ENCODE data around the gene AMPD2.
"Not testable (repeated sequence)": the region's sequence is repeated elsewhere in the genome, so short reads cannot be mapped to it uniquely, and the experiment has no call there.

The AMPD2 gene

DNA sequence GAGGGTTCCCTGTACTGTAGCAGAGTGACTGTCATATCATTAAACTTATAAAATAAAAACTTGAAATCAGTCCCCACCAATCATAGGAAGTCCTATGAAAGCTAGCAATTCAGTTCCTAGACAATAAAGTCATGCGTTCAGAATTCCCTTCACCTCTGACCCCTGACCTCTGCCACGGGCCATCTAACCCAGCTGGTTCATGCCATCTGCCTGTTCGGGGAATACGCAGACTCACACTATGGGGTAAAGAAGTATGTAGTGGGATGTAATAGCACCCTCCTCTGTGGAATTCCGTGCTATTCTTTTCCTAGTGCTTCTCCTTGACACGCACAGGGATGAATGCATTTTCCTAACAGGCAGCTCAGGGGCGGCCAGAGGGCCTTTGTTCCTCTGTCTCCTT, 38.3 kb downstream of the AMPD2 start:
- no peaks in the 10 kb centered on the region for H3K27me3 ChIP-seq (replicated peaks; ENCODE audit: control insufficient read depth, insufficient read depth, low read length)
- peaks cover 6% of the 10 kb centered on the region for H3K36me3 ChIP-seq (ENCODE audit: control insufficient read depth, insufficient read depth, low read length, severe bottlenecking)
- H3K4me1 ChIP-seq (ENCODE audit: control insufficient read depth, insufficient read depth, low read length): peaks cover 13% of the 10 kb centered on the region
- no peaks in the 10 kb centered on the region for H3K9me3 ChIP-seq (ENCODE audit: control insufficient read depth, low read length)
- no peak for DNase-seq (ENCODE audit: low read depth)
- no peak overlapping the region for H3K4me3 ChIP-seq (ENCODE audit: low read length)
- H3K9ac ChIP-seq (ENCODE audit: low read length): no peak overlapping the region

- no peak for DNase-seq (ENCODE audit: low read depth)
- no peaks in the 10 kb centered on the region for H3K9me3 ChIP-seq (ENCODE audit: control insufficient read depth, low read length)
Observed at GRCh38 chr1:109658533-109659042, 39.0 kb downstream of the AMPD2 start.

GRCh38 chr1:109659145-109659544, 39.5 kb downstream of the AMPD2 start:
- Histone ChIP-seq H3K9me3 (ENCODE audit: control insufficient read depth, low read length) (no peaks in the 10 kb centered on the region), H3K4me3 (ENCODE audit: low read length) (no peak overlapping the region), H3K27me3 (replicated peaks; ENCODE audit: control insufficient read depth, insufficient read depth, low read length) (no peaks in the 10 kb centered on the region), H3K36me3 (ENCODE audit: control insufficient read depth, insufficient read depth, low read length, severe bottlenecking) (peaks cover 6% of the 10 kb centered on the region), H3K9ac (ENCODE audit: low read length) (no peak overlapping the region), H3K4me1 (ENCODE audit: control insufficient read depth, insufficient read depth, low read length) (peaks cover 13% of the 10 kb centered on the region)
- DNase-seq (ENCODE audit: low read depth): no peak

More at GRCh38 chr1:109658533-109659042, 39.0 kb downstream of the AMPD2 start:
- Histone ChIP-seq H3K27me3 (replicated peaks; ENCODE audit: control insufficient read depth, insufficient read depth, low read length) (no peaks in the 10 kb centered on the region), H3K36me3 (ENCODE audit: control insufficient read depth, insufficient read depth, low read length, severe bottlenecking) (peaks cover 6% of the 10 kb centered on the region), H3K4me3 (ENCODE audit: low read length) (no peak overlapping the region), H3K4me1 (ENCODE audit: control insufficient read depth, insufficient read depth, low read length) (peaks cover 13% of the 10 kb centered on the region), H3K9ac (ENCODE audit: low read length) (no peak overlapping the region)

DNA sequence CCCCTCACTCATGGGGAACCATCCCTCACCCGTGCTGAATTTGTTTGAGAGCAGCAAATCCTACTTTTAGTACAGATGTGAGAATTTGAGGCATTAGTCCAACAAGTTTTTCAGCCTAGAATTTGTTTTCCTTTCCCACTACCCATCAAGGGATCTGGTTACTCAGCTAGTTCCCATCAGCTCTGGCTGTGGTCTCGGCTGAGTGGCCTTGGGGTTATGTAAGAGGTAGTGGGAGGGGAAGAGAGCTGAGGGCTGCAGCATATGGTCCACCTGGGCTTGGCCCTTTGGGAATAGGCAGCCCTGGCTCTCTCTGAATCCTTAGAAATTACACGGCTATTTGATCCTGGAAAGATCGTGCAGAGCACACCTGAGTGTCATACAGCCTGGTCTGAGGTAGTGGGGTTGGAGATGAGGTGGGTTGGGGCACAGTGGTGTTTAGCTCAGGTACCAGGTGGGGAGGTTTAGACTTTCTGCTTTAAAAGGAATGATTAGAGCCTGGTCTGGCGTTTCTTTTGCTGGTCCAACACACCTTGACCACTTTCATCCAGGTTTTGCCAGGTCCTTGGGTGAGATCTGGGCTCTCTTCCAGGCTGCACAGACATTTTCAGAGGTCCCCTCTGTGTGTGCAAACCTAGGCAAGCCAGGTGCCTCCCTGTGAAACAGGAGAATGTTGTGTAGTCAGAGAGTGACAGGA, 40.5 kb downstream of the AMPD2 start:
- Histone ChIP-seq H3K9ac (ENCODE audit: low read length) (no peak overlapping the region), H3K4me1 (ENCODE audit: control insufficient read depth, insufficient read depth, low read length) (peaks cover 10% of the 10 kb centered on the region), H3K4me3 (ENCODE audit: low read length) (no peak overlapping the region), H3K9me3 (ENCODE audit: control insufficient read depth, low read length) (no peaks in the 10 kb centered on the region), H3K36me3 (ENCODE audit: control insufficient read depth, insufficient read depth, low read length, severe bottlenecking) (peaks cover 6% of the 10 kb centered on the region), H3K27me3 (replicated peaks; ENCODE audit: control insufficient read depth, insufficient read depth, low read length) (no peaks in the 10 kb centered on the region)
- no peak for DNase-seq (ENCODE audit: low read depth)

- not testable (repeated sequence) for H3K9ac ChIP-seq (ENCODE audit: low read length); H3K27me3 ChIP-seq (replicated peaks; ENCODE audit: control insufficient read depth, insufficient read depth, low read length); DNase-seq (ENCODE audit: low read depth); H3K4me1 ChIP-seq (ENCODE audit: control insufficient read depth, insufficient read depth, low read length); H3K4me3 ChIP-seq (ENCODE audit: low read length); H3K36me3 ChIP-seq (ENCODE audit: control insufficient read depth, insufficient read depth, low read length, severe bottlenecking); H3K9me3 ChIP-seq (ENCODE audit: control insufficient read depth, low read length)
Observed at GRCh38 chr1:109660691-109661026, 41.0 kb downstream of the AMPD2 start.

DNA sequence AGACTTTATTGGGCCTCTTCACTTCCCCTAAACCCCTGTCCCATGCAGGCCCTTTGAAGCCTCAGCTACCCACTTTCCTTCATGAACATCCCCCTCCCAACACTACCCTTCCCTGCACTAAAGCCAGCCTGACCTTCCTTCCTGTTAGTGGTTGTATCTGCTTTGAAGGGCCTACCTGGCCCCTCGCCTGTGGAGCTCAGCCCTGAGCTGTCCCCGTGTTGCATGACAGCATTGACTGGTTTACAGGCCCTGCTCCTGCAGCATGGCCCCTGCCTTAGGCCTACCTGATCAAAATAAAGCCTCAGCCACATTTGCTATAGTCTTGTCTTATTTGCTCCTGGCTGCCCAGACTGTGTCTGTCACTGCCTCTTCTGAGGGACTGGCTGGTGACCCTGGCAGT, 41.8 kb downstream of the AMPD2 start:
- peaks cover 4% of the 10 kb centered on the region for H3K4me1 ChIP-seq (ENCODE audit: control insufficient read depth, insufficient read depth, low read length)
- peaks cover 6% of the 10 kb centered on the region for H3K36me3 ChIP-seq (ENCODE audit: control insufficient read depth, insufficient read depth, low read length, severe bottlenecking)
- DNase-seq (ENCODE audit: low read depth): no peak

DNA sequence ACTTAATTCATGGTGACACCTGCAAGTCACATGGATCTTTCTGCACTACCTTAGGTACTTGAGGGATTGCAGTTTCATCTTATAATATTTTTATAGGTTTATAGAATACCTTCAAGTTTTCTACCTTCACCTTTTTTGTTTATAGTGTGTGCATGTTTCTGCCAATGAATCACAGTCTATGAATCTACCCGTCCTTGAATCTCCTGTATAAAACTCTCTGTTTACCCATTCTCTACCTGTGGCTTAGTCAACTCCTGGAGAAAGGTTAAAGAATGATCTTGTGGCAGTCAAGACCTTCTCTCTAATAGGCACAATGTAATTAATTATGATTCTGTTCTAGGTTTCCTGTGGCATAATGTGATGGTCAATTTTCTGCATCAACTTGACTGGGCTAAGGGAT, 45.0 kb downstream of the AMPD2 start:
- Histone ChIP-seq H3K36me3 (ENCODE audit: control insufficient read depth, insufficient read depth, low read length, severe bottlenecking) (peaks cover 6% of the 10 kb centered on the region), H3K9ac (ENCODE audit: low read length) (no peak overlapping the region), H3K4me3 (ENCODE audit: low read length) (no peak overlapping the region), H3K4me1 (ENCODE audit: control insufficient read depth, insufficient read depth, low read length) (peaks cover 9% of the 10 kb centered on the region), H3K9me3 (ENCODE audit: control insufficient read depth, low read length) (no peaks in the 10 kb centered on the region), H3K27me3 (replicated peaks; ENCODE audit: control insufficient read depth, insufficient read depth, low read length) (no peaks in the 10 kb centered on the region)
- DNase-seq (ENCODE audit: low read depth): no peak

More for the DNA sequence above, 41.8 kb downstream of the AMPD2 start:
- Histone ChIP-seq H3K9me3 (ENCODE audit: control insufficient read depth, low read length) (no peaks in the 10 kb centered on the region), H3K4me3 (ENCODE audit: low read length) (no peak overlapping the region), H3K9ac (ENCODE audit: low read length) (no peak overlapping the region), H3K27me3 (replicated peaks; ENCODE audit: control insufficient read depth, insufficient read depth, low read length) (no peaks in the 10 kb centered on the region)

DNA sequence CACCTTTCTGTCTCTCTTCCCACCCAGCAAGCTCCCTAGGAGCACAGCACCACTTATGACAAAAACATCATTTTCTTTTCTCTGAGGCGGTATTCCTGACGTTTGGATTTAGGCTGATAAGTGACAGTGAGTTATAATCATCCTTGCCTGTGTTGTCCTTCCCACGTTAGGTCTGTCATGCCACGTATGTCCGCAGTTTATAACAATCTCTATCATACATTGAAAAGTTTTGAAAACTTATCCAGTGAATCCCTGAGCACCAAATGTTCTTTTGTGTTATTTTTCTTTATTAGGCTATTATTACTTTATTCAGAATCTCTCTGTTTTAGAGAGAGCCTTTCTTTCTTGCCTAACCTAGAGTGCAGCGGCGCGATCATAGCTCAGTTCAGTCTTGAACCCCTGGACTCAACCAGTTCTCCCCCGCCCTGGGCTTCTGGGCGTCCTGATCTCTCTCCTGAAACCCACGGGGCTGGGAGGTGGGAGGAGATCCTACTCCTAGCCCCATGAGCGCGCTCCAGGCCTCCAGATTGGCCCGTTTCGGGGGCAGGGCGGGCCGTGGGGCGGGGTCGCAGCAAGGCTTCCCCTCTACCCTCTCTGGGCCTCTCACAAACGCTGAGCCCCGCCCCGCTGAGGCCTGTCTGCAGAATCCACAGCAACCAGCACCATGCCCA, 48.0 kb downstream of the AMPD2 start, which contains the start of gene GSTM2:
TSS of gene GSTM2 (plus strand) at position 606 of the 671 bp plus-strand sequence. CDS start at position 665, 59 bp downstream.
- peak; percentile 98 for DNase-seq (ENCODE audit: low read depth)
- no peaks in the 10 kb centered on the region for H3K9me3 ChIP-seq (ENCODE audit: control insufficient read depth, low read length)
- H3K9ac ChIP-seq (ENCODE audit: low read length): peak within 1 kb of the TSS; percentile 81
- H3K4me3 ChIP-seq (ENCODE audit: low read length): peak within 1 kb of the TSS; percentile 87
- no peaks in the 10 kb centered on the region for H3K27me3 ChIP-seq (replicated peaks; ENCODE audit: control insufficient read depth, insufficient read depth, low read length)
- H3K4me1 ChIP-seq (ENCODE audit: control insufficient read depth, insufficient read depth, low read length): peaks cover 9% of the 10 kb centered on the region
- no peaks in the 10 kb centered on the region for H3K36me3 ChIP-seq (ENCODE audit: control insufficient read depth, insufficient read depth, low read length, severe bottlenecking)

- Histone ChIP-seq H3K9ac (ENCODE audit: low read length) (peak overlapping the region; percentile 81), H3K4me3 (ENCODE audit: low read length) (peak overlapping the region; percentile 87), H3K9me3 (ENCODE audit: control insufficient read depth, low read length) (no peaks in the 10 kb centered on the region), H3K36me3 (ENCODE audit: control insufficient read depth, insufficient read depth, low read length, severe bottlenecking) (no peaks in the 10 kb centered on the region), H3K4me1 (ENCODE audit: control insufficient read depth, insufficient read depth, low read length) (peaks cover 9% of the 10 kb centered on the region), H3K27me3 (replicated peaks; ENCODE audit: control insufficient read depth, insufficient read depth, low read length) (no peaks in the 10 kb centered on the region)
- DNase-seq (ENCODE audit: low read depth): no peak
Observed at GRCh38 chr1:109668123-109668775, 48.6 kb downstream of the AMPD2 start.

DNA sequence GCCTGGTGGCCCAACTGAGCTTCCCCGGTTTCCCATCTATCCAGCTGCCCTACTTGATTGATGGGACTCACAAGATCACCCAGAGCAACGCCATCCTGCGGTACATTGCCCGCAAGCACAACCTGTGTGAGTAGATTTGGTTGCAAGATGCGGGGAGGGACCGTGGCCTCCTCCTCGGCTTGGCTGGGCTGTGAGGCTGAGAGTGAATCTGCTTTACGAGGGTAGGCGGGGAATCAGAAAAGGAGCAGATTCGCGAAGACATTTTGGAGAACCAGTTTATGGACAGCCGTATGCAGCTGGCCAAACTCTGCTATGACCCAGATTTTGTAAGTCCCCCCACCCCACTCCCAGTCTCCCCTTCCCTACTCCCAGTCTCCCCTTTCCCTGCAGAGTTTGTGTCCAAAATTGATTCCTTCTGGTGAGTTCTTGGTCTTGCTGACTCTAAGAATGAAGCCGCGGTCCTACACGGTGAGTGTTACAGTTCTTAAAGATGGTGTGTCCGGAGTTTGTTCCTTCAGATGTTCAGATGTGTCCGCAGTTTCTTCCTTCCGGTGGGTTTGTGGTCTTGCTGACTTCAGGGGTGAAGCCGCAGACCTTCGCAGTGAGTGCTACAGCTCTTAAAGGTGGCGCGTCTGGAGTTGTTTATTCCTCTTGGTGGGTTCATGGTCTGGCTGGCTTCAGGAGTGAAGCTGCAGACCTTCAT, 49.8 kb downstream of the AMPD2 start:
- peaks cover 9% of the 10 kb centered on the region for H3K4me1 ChIP-seq (ENCODE audit: control insufficient read depth, insufficient read depth, low read length)
- no peak overlapping the region for H3K4me3 ChIP-seq (ENCODE audit: low read length)
- no peak for DNase-seq (ENCODE audit: low read depth)
- no peaks in the 10 kb centered on the region for H3K36me3 ChIP-seq (ENCODE audit: control insufficient read depth, insufficient read depth, low read length, severe bottlenecking)
- no peaks in the 10 kb centered on the region for H3K9me3 ChIP-seq (ENCODE audit: control insufficient read depth, low read length)
- H3K27me3 ChIP-seq (replicated peaks; ENCODE audit: control insufficient read depth, insufficient read depth, low read length): no peaks in the 10 kb centered on the region
- H3K9ac ChIP-seq (ENCODE audit: low read length): no peak overlapping the region

GRCh38 chr1:109669949-109670302, 50.3 kb downstream of the AMPD2 start:
- not testable (repeated sequence) for DNase-seq (ENCODE audit: low read depth)

More at GRCh38 chr1:109669949-109670302, 50.3 kb downstream of the AMPD2 start:
- H3K36me3 ChIP-seq (ENCODE audit: control insufficient read depth, insufficient read depth, low read length, severe bottlenecking); H3K9ac ChIP-seq (ENCODE audit: low read length); H3K4me3 ChIP-seq (ENCODE audit: low read length); H3K27me3 ChIP-seq (replicated peaks; ENCODE audit: control insufficient read depth, insufficient read depth, low read length); H3K9me3 ChIP-seq (ENCODE audit: control insufficient read depth, low read length); H3K4me1 ChIP-seq (ENCODE audit: control insufficient read depth, insufficient read depth, low read length): not testable (repeated sequence)

Data from adipocyte (in vitro differentiated cells).